Esophagus (tissue), 2 donors: ENCODE measurements around the gene SLC2A10. TPM values are rescaled to one million over a fixed set of nuclear protein-coding genes. Genes with fewer than 3 reads are reported as not detected.
A peak's percentile ranks its signal among the peaks of the same experiment; 100 is the strongest.

Experiments
- H3K27ac ChIP-seq, 2 donors: one replicate each; pipeline ENCODE4 v1.5.1; 2013; ENCODE audit warnings: low read depth in 2 of 2, mild to moderate bottlenecking in 2 of 2, inconsistent platforms in 1 of 2, low read length in 1 of 2, moderate library complexity in 1 of 2
- H3K27me3 ChIP-seq, 2 donors: one replicate each; pipeline ENCODE4 v1.6.1; 2013; ENCODE audit warnings: low read length in 2 of 2, control low read depth in 1 of 2, mild to moderate bottlenecking in 1 of 2; ENCODE audit not compliant: insufficient read depth in 2 of 2, control insufficient read depth in 1 of 2
- H3K36me3 ChIP-seq, 2 donors: one replicate each; pipeline ENCODE4 v1.6.1; 2013; ENCODE audit warnings: low read length in 1 of 2; ENCODE audit not compliant: control insufficient read depth in 2 of 2, insufficient read depth in 2 of 2
- H3K4me1 ChIP-seq, 2 donors: one replicate each; pipeline ENCODE4 v1.6.1; 2013; ENCODE audit warnings: low read length in 1 of 2; ENCODE audit not compliant: control insufficient read depth in 2 of 2, insufficient read depth in 2 of 2
- H3K4me3 ChIP-seq, 2 donors: one replicate each; pipeline ENCODE4 v1.5.1; 2013; ENCODE audit warnings: low read length in 2 of 2, mild to moderate bottlenecking in 2 of 2, low read depth in 1 of 2, moderate library complexity in 1 of 2
- H3K9me3 ChIP-seq, 2 donors: one replicate each; pipeline ENCODE4 v1.6.1; 2013; ENCODE audit warnings: mild to moderate bottlenecking in 2 of 2, low read depth in 1 of 2, low read length in 1 of 2, moderate library complexity in 1 of 2; ENCODE audit not compliant: control insufficient read depth in 2 of 2, insufficient read depth in 1 of 2
- WGBS, 2 donors: extraction: QIAGEN DNeasy Blood & Tissue Kit; methylation state at CpG; one replicate each; pipeline ENCODE4 v1.1.7; 2013; 5-methylcytosine and 5-hydroxymethylcytosine counted together
- polyA plus RNA-seq, 2 donors: library from polyadenylated mRNA; stranded (reverse); fragments of 200-250 nt; gene quantifications; one replicate each; pipeline ENCODE4 v1.2.3, GENCODE V29; 2013
- donor health status: healthy with polysubstance abuse.
- donor health status: Bipolar disorder and iron deficiency.

The SLC2A10 gene
- polyA plus RNA-seq, 2 donors: 2.6 to 5.4 TPM

- Histone ChIP-seq H3K27ac (peak overlapping the region in 1 of 2 donors; percentile 92), H3K36me3 (no peaks in the 10 kb centered on the region), H3K27me3 (no peaks in the 10 kb centered on the region), H3K9me3 (no peaks in the 10 kb centered on the region), H3K4me1 (peaks cover 0 to 2% of the 10 kb centered on the region in 2 donors), H3K4me3 (peak overlapping the region in 1 of 2 donors; percentile 90)
- 53 to 58% methylated on average over 13 of the region's 13 CpGs for WGBS, 2 donors
Observed at GRCh38 chr20:46690219-46691106, 19.0 kb upstream of the SLC2A10 start.

DNA sequence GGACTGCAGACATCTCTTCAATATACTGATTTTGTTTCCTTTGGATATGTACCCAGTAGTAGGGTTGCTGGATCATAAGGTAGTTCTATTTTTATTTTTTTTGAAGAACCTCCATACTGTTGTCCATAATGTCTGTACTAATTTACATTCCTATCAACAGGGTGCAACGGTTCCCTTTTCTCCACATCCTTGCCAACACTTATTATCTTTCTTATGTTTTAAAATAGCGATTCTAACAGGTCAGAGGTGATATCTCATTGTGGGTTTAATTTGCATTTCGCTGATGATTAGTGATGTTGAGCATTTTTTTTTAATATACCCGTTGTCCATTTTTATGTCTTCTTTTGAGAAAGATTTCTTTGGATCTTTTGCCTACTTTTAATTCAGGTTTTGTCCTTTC is 18.3 kb upstream of the SLC2A10 start:
- H3K4me1 ChIP-seq: peaks cover 0 to 2% of the 10 kb centered on the region in 2 donors
- WGBS, 2 donors: 67 to 82% methylated on average over 4 of the region's 4 CpGs
- no peaks in the 10 kb centered on the region for H3K27me3 ChIP-seq
- H3K9me3 ChIP-seq: no peaks in the 10 kb centered on the region
- H3K36me3 ChIP-seq: no peaks in the 10 kb centered on the region
- no peak overlapping the region for H3K4me3 ChIP-seq
- H3K27ac ChIP-seq: no peak overlapping the region

DNA sequence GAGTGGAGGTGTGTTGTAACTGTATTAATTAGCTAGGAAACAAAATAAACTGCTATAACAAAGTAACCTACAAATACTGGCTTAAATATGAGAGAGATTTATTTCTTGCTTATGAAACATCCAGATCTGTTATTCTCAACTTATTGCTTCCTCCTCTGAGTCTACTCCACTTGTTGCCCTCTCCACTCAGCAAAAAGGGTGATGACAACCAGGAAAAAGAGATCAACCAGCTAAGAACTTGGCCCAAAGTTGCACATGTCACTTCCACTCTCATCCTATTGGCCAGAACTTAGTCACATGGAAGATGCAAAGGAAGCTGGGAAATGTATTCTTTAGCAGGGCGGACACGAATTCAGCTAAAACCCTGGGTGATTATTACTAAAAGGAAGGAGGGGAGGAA is 15.0 kb upstream of the SLC2A10 start:
- Histone ChIP-seq H3K4me3 (no peak overlapping the region), H3K27me3 (no peaks in the 10 kb centered on the region), H3K27ac (no peak overlapping the region), H3K9me3 (no peaks in the 10 kb centered on the region), H3K36me3 (no peaks in the 10 kb centered on the region), H3K4me1 (no peaks in the 10 kb centered on the region)
- WGBS, 2 donors: 55 to 78% methylated on average over 2 of the region's 2 CpGs

GRCh38 chr20:46695892-46696291 is 13.6 kb upstream of the SLC2A10 start:
- Histone ChIP-seq H3K27me3 (no peaks in the 10 kb centered on the region), H3K4me1 (no peaks in the 10 kb centered on the region), H3K9me3 (no peaks in the 10 kb centered on the region), H3K36me3 (no peaks in the 10 kb centered on the region), H3K4me3 (no peak overlapping the region), H3K27ac (no peak overlapping the region)
- WGBS, 2 donors: 23 to 32% methylated on average over 3 of the region's 3 CpGs

DNA sequence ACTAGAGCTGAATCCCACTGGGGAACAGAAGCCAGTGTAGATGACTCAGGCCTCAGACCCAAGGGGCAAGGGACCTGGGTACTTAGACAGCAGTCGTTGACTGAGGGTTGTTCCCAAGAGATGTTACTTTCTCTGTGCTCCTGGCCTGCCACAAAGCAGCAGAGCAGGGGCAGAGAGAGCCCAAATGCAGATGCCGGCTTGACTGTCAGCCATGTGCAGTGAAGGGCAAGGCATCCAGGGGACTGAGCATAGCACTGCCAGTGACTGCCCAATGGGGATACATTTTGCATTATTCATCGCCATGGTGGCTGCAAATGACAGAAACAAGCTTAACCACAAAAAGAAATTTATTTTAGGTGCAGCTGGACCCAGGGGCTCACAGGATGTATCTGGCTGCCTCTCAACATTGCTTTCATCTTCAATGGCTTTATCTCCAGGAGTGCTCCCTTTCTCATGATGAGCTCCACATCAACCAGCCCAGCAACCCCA is 12.6 kb upstream of the SLC2A10 start:
- H3K4me3 ChIP-seq: no peak overlapping the region
- H3K27ac ChIP-seq: no peak overlapping the region
- no peaks in the 10 kb centered on the region for H3K4me1 ChIP-seq
- H3K9me3 ChIP-seq: no peaks in the 10 kb centered on the region
- WGBS, 2 donors: 81 to 83% methylated on average over 3 of the region's 3 CpGs
- no peaks in the 10 kb centered on the region for H3K36me3 ChIP-seq
- no peaks in the 10 kb centered on the region for H3K27me3 ChIP-seq

DNA sequence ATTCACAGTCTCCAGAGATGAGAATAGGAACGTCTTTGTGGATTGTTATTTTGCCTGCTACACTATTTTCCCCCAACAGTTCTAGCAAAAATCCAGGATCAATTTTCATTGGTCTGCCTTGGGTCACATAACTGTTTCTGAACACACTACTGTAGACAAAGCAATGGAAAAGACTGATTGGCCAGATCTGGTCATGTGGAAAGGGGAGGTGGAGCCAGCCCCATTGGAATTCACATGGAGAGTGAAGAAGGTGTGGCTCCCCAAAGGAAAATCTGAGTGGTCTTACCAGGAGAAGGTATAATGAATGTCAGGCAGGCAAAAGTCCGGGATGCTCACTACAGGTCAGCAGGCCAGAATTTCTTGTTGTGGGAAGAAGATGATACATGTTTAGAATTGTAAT is 10.7 kb upstream of the SLC2A10 start:
- H3K9me3 ChIP-seq: no peaks in the 10 kb centered on the region
- H3K4me1 ChIP-seq: no peaks in the 10 kb centered on the region
- no peak overlapping the region for H3K4me3 ChIP-seq
- H3K27me3 ChIP-seq: no peaks in the 10 kb centered on the region
- 84 to 85% methylated on average over 2 of the region's 2 CpGs for WGBS, 2 donors
- no peaks in the 10 kb centered on the region for H3K36me3 ChIP-seq
- H3K27ac ChIP-seq: no peak overlapping the region

- Histone ChIP-seq H3K4me1 (no peaks in the 10 kb centered on the region), H3K36me3 (no peaks in the 10 kb centered on the region), H3K9me3 (no peaks in the 10 kb centered on the region), H3K27ac (no peak overlapping the region), H3K4me3 (no peak overlapping the region), H3K27me3 (no peaks in the 10 kb centered on the region)
- 49 to 56% methylated on average over 12 of the region's 12 CpGs for WGBS, 2 donors
Observed at GRCh38 chr20:46699651-46700359, 9.6 kb upstream of the SLC2A10 start.

- no peaks in the 10 kb centered on the region for H3K4me1 ChIP-seq
- H3K36me3 ChIP-seq: no peaks in the 10 kb centered on the region
- H3K4me3 ChIP-seq: no peak overlapping the region
- H3K9me3 ChIP-seq: no peaks in the 10 kb centered on the region
- no peaks in the 10 kb centered on the region for H3K27me3 ChIP-seq
- no peak overlapping the region for H3K27ac ChIP-seq
- 82 to 93% methylated on average over 3 to 6 of the region's 6 CpGs for WGBS, 2 donors
Observed at GRCh38 chr20:46700481-46700880, 9.0 kb upstream of the SLC2A10 start.

DNA sequence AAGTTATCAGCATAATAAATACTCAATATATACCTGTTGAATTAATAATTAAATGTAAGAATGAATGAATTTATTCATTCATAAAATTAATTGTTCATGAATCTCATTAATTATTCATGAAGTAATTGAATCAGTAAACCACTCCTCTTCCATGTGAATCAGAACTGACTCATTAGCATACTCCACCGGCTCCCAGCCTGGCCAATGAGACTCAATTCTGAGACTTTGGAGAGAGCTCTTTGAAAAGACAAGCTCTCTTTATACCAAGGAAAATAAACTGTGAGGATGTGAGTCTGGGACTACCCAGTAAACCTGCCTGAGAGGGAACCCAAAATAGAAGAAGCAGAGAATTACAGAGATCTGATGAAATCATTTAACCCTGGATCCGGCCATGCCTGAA is 8.4 kb upstream of the SLC2A10 start:
- H3K36me3 ChIP-seq: no peaks in the 10 kb centered on the region
- no peak overlapping the region for H3K27ac ChIP-seq
- no peak overlapping the region for H3K4me3 ChIP-seq
- WGBS, 2 donors: 70 to 76% methylated on average over 2 of the region's 2 CpGs
- no peaks in the 10 kb centered on the region for H3K9me3 ChIP-seq
- H3K27me3 ChIP-seq: no peaks in the 10 kb centered on the region
- no peaks in the 10 kb centered on the region for H3K4me1 ChIP-seq
